Astrocyte of the spinal cord (primary cell): Measurements from ENCODE around the gene FLNA.

ENCODE experiments used
- DNase-seq: peaks from one replicate; pipeline ENCODE4 v3.0.0; 2011; ENCODE audit warnings: low read depth, low spot score
- H3K4me3 ChIP-seq: 2 replicates; pipeline ENCODE4 v1.5.1; 2011; ENCODE audit warnings: low read depth, mild to moderate bottlenecking, low read length, moderate library complexity
- CTCF ChIP-seq: IDR thresholded peaks from 2 replicates; pipeline ENCODE4 v1.5.1; 2012; ENCODE audit warnings: low read depth, mild to moderate bottlenecking, low read length, inconsistent platforms
- in situ Hi-C: cut with HindIII; loops from 2 replicates; pipeline ENCODE4 v1.10.0; 2017; ENCODE audit warnings: low sequenced_read_pairs

Gene FLNA

DNA sequence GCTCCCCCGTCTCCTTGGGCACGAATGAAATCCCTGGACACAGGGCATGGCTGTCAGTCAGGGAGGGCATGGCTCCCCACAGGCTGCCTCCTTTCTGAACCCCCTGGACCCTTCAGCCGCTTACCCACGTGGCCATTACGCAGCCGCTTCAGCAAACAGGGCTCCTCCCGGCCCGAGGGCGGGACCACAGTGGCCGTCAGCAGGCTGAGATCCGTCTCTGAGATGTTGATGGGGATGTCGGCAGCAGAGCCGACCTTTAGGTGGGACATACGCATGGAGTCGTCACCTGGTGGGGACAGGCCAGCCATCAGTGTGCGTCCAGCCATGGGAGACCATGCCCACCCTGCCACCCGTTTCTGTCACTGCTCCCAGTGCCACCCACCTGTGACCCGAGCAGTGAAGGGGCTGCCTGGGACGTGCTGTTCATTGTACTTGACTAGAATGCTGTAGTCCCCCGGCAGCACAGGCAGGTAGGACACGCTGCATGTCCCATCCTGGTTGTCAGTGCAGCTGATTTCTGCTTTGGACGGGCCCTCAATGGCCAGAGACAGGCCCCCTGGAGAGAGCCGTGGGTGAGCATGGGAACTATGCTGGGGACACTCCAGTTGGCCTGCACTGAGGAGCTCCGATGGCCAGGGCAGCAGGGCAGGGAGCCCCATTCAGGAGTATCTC lies 21.1 kb downstream of the FLNA start:
- no peak for DNase-seq
- H3K4me3 ChIP-seq, result no peak overlapping the region
- in situ Hi-C loops, result no loop called here
- no peak for TF ChIP-seq CTCF

GRCh38 chrX:154352466-154352865 lies 22.0 kb downstream of the FLNA start:
- TF ChIP-seq CTCF, result no peak
- no peak overlapping the region for H3K4me3 ChIP-seq
- DNase-seq, result no peak
- in situ Hi-C loops, result no loop called here

- in situ Hi-C loops, result no loop called here
- no peak for TF ChIP-seq CTCF
- H3K4me3 ChIP-seq, result no peak overlapping the region
- DNase-seq, result no peak
Observed at GRCh38 chrX:154352012-154352401, 22.4 kb downstream of the FLNA start.

GRCh38 chrX:154351183-154352011 lies 23.0 kb downstream of the FLNA start:
- TF ChIP-seq CTCF, result no peak
- no peak overlapping the region for H3K4me3 ChIP-seq
- in situ Hi-C loops, result no loop called here
- no peak for DNase-seq

DNA sequence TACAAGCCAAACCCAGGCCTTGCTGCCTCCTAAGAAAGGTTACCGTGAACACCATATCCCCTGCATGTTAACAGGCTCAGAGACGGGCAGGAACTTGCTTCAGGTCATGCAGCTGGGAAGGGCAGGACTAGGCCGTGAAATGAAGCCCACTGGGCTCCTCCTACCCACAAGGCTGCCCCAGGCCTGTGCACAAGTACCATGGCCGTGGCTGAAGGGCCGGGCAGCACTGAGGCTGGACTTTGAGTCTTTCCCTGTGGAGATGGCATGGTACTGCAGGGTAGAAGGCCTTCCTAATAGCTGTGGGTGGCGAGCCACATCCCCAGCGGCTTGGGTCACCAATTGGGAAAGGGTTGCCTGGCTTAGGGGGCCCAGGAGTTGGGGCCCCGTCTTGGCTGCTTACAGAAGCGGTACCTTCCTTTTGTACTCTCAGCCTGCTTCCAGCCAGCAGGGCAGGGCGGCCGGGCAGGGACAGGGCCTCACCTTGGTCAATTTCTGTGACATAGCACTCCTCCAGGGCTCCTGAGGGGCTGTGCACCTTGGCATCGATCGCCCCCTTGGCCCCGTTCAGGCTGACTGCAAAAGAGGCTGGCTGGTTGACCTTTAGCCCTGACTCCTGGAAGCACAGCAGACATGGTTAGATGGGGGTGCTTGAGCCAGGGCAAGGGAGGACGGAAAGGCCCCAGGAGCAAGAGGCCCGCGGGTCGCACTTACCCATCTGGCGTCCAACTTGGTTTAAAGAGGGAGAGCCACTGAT lies 23.8 kb downstream of the FLNA start:
- no peak for DNase-seq
- no peak overlapping the region for H3K4me3 ChIP-seq
- TF ChIP-seq CTCF, result no peak
- in situ Hi-C loops, result no loop called here

- no peak for TF ChIP-seq CTCF
- no peak for DNase-seq
- in situ Hi-C loops, result no loop called here
- no peak overlapping the region for H3K4me3 ChIP-seq
Observed at GRCh38 chrX:154349979-154350378, 24.5 kb downstream of the FLNA start.
